Fibroblast of gingiva (primary cell): ENCODE data around the gene CRACR2B.

ENCODE experiments used
- DNase-seq: peaks from one replicate; pipeline ENCODE4 v3.0.0-alpha.2; 2011; ENCODE audit warnings: low read depth

CRACR2B gene

GRCh38 chr11:794766-795633 is 32.7 kb upstream of the CRACR2B start:
- no peak for DNase-seq

- peak; percentile 77 for DNase-seq
These were observed 31.8 kb upstream of the CRACR2B start for GRCh38 chr11:795634-796564.

- no peak for DNase-seq
These were observed 31.0 kb upstream of the CRACR2B start for GRCh38 chr11:796565-797295.

GRCh38 chr11:797296-798092 is 30.2 kb upstream of the CRACR2B start:
- DNase-seq, result peak; percentile 75

- peak; percentile 61 for DNase-seq
These were observed 29.5 kb upstream of the CRACR2B start, which contains the start of gene SLC25A22 for GRCh38 chr11:798093-798713. TSS of gene SLC25A22 (minus strand) at chr11:798281. CDS start at chr11:795006, 3,275 bp downstream.

- DNase-seq, result no peak
These were observed 27.9 kb upstream of the CRACR2B start for GRCh38 chr11:799641-800316.

- no peak for DNase-seq
These were observed 27.2 kb upstream of the CRACR2B start for GRCh38 chr11:800473-800872.

GRCh38 chr11:801097-801780 is 26.5 kb upstream of the CRACR2B start:
- no peak for DNase-seq

GRCh38 chr11:802018-802617 is 25.6 kb upstream of the CRACR2B start:
- no peak for DNase-seq

GRCh38 chr11:802693-803466 is 24.8 kb upstream of the CRACR2B start:
- no peak for DNase-seq

- DNase-seq, result no peak
These were observed 24.3 kb upstream of the CRACR2B start for GRCh38 chr11:803467-803742.

- DNase-seq, result no peak
These were observed 23.7 kb upstream of the CRACR2B start for GRCh38 chr11:803770-804598.

- DNase-seq, result no peak
These were observed 23.1 kb upstream of the CRACR2B start for GRCh38 chr11:804599-804964.

GRCh38 chr11:808427-809286 is 19.1 kb upstream of the CRACR2B start:
- peak; percentile 86 for DNase-seq

- peak; percentile 98 for DNase-seq
These were observed 18.3 kb upstream of the CRACR2B start, which contains the start of gene RPLP2 for GRCh38 chr11:809287-810039. TSS of gene RPLP2 (plus strand) at chr11:809967. CDS start at chr11:810235, 268 bp downstream.

GRCh38 chr11:810040-810567 is 17.6 kb upstream of the CRACR2B start:
- no peak for DNase-seq
